GM18526 (cell line): ENCODE results near the gene ERAS.

Source experiments
- POLR2A ChIP-seq: IDR thresholded peaks from 3 replicates; pipeline ENCODE4 v1.6.1; 2011; ENCODE audit not compliant: insufficient read length; ENCODE audit errors: extremely low read depth

ERAS gene

GRCh38 chrX:48826135-48826875 is at the start of gene ERAS:
TSS of gene ERAS (plus strand) at chrX:48826513. CDS start at chrX:48829124, 2,611 bp downstream.
- TF ChIP-seq POLR2A, result no peak

GRCh38 chrX:48776818-48777439 is 49.4 kb upstream of the ERAS start:
- no peak for TF ChIP-seq POLR2A

- TF ChIP-seq POLR2A, result no peak
Measured at GRCh38 chrX:48779399-48779798, 46.9 kb upstream of the ERAS start.

GRCh38 chrX:48781705-48782104 is 44.6 kb upstream of the ERAS start:
- no peak for TF ChIP-seq POLR2A

- no peak for TF ChIP-seq POLR2A
Measured at GRCh38 chrX:48782216-48782615, 44.1 kb upstream of the ERAS start.

GRCh38 chrX:48782795-48783194 is 43.5 kb upstream of the ERAS start:
- no peak for TF ChIP-seq POLR2A

GRCh38 chrX:48784726-48785125 is 41.6 kb upstream of the ERAS start:
- no peak for TF ChIP-seq POLR2A

- TF ChIP-seq POLR2A, result no peak
Measured at GRCh38 chrX:48785186-48785539, 41.1 kb upstream of the ERAS start.

- TF ChIP-seq POLR2A, result no peak
Measured at GRCh38 chrX:48785540-48786214, 40.6 kb upstream of the ERAS start.

- TF ChIP-seq POLR2A, result no peak
Measured at GRCh38 chrX:48786341-48786800, 39.9 kb upstream of the ERAS start, which contains the start of gene GATA1. TSS of gene GATA1 (plus strand) at chrX:48786590. CDS start at chrX:48791110, 4,520 bp downstream.

GRCh38 chrX:48786825-48787504 is 39.3 kb upstream of the ERAS start:
- TF ChIP-seq POLR2A, result no peak

GRCh38 chrX:48787505-48788443 is 38.5 kb upstream of the ERAS start:
- no peak for TF ChIP-seq POLR2A

- TF ChIP-seq POLR2A, result no peak
Measured at GRCh38 chrX:48789366-48790220, 36.7 kb upstream of the ERAS start.
